Common myeloid progenitor, CD34-positive (primary cell): ENCODE data around the gene LYPD6B.

Experiments used
- CTCF ChIA-PET: fragments of 350-600 bp; sonication (Branson Sonifier 250); formaldehyde crosslinking; loops from one replicate; lab custom pipeline; 2021; ENCODE audit warnings: antibody characterized with exemption; lab: Charles Lee
- POLR2A ChIA-PET: fragments of 350-600 bp; sonication (Branson Sonifier 250); formaldehyde crosslinking; loops from one replicate; lab custom pipeline; 2021; ENCODE audit warnings: antibody characterized with exemption; lab: Charles Lee
- DNase-seq, 3 donors: peaks; one replicate each; pipeline versions ENCODE4 v3.0.0 to v3.0.0-alpha.2; 2013
- H3K27ac ChIP-seq, 2 experiments: 1 replicate in 1 of 2; 2 replicates in 1 of 2; pipeline ENCODE4 v1.7.0; 2013; ENCODE audit warnings: inconsistent platforms in 2 of 2, low read length in 2 of 2, mild to moderate bottlenecking in 2 of 2, low read depth in 1 of 2, moderate library complexity in 1 of 2; ENCODE audit not compliant: severe bottlenecking in 2 of 2, insufficient read depth in 1 of 2, poor library complexity in 1 of 2
- H3K27me3 ChIP-seq, 5 experiments: replicated peaks in 2 of 5; 1 replicate in 3 of 5; 2 replicates in 2 of 5; pipeline versions ENCODE4 v1.6.1 to v1.7.0; 2013; ENCODE audit warnings: low read length in 4 of 5, mild to moderate bottlenecking in 2 of 5, moderate library complexity in 2 of 5, inconsistent platforms in 1 of 5; ENCODE audit not compliant: insufficient read depth in 5 of 5, control insufficient read depth in 4 of 5
- H3K36me3 ChIP-seq, 4 experiments: 1 replicate in 2 of 4; 2 replicates in 2 of 4; pipeline versions ENCODE4 v1.6.1 to v1.7.0; 2013; ENCODE audit warnings: low read length in 3 of 4, control low read depth in 1 of 4, mild to moderate bottlenecking in 1 of 4; ENCODE audit not compliant: control insufficient read depth in 4 of 4, insufficient read depth in 4 of 4
- H3K4me1 ChIP-seq, 4 experiments: 1 replicate in 3 of 4; 2 replicates in 1 of 4; pipeline versions ENCODE4 v1.6.1 to v1.7.1; 2013; ENCODE audit warnings: low read length in 3 of 4, mild to moderate bottlenecking in 3 of 4, control low read depth in 1 of 4, inconsistent platforms in 1 of 4, moderate library complexity in 1 of 4; ENCODE audit not compliant: control insufficient read depth in 4 of 4, insufficient read depth in 4 of 4; ENCODE audit errors: control extremely low read depth in 1 of 4
- H3K4me3 ChIP-seq, 7 experiments: 1 replicate in 4 of 7; 2 replicates in 3 of 7; pipeline versions ENCODE4 v1.5.1 to v1.7.0; 2013; ENCODE audit warnings: mild to moderate bottlenecking in 7 of 7, low read length in 6 of 7, moderate library complexity in 6 of 7, inconsistent platforms in 2 of 7, low read depth in 2 of 7, control low read depth in 1 of 7; ENCODE audit not compliant: insufficient read depth in 4 of 7, control insufficient read depth in 1 of 7; ENCODE audit errors: extremely low read depth in 1 of 7
- H3K9me3 ChIP-seq, 5 experiments: 1 replicate in 4 of 5; 2 replicates in 1 of 5; pipeline versions ENCODE4 v1.6.1 to v1.7.1; 2013; ENCODE audit warnings: low read length in 4 of 5, mild to moderate bottlenecking in 2 of 5, inconsistent platforms in 1 of 5, low read depth in 1 of 5, moderate library complexity in 1 of 5; ENCODE audit not compliant: control insufficient read depth in 4 of 5, insufficient read depth in 2 of 5; ENCODE audit errors: control extremely low read depth in 1 of 5
- WGBS: methylation state at CpG from one replicate; pipeline ENCODE4 v1.1.5; 2013; ENCODE audit not compliant: insufficient coverage; 5-methylcytosine and 5-hydroxymethylcytosine counted together

The LYPD6B gene

DNA sequence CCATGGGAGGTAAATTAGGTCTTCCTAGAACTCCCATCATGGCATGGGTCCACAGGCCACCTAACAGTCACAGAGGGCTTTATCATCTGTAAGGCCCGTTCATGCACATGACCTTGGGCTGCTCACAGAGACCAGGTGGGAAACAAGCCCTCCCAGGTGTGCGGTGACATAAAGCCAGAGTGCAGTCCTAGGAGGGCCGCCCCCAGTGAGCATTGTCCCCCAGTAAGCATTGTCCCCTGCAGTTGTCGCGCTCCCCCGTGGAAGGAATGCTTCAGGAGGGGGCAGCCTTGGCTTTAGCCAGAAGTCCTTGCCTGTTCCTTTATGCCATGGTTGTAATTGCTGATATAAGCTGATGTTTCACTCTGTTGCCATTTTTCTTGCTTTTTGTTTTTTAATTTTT lies 41.7 kb upstream of the LYPD6B start:
- Histone ChIP-seq H3K4me3 (no peak overlapping the region), H3K36me3 (no peaks in the 10 kb centered on the region), H3K27me3 (peaks cover 0 to 6% (median 0%) of the 10 kb centered on the region in 5 experiments), H3K4me1 (peaks cover 0 to 2% (median 0%) of the 10 kb centered on the region in 4 experiments), H3K27ac (no peak overlapping the region), H3K9me3 (no peaks in the 10 kb centered on the region)
- CTCF ChIA-PET = no interaction called here
- no peak for DNase-seq
- WGBS = 100% methylated on average over 6 of the region's 6 CpGs
- POLR2A ChIA-PET = no interaction called here

DNA sequence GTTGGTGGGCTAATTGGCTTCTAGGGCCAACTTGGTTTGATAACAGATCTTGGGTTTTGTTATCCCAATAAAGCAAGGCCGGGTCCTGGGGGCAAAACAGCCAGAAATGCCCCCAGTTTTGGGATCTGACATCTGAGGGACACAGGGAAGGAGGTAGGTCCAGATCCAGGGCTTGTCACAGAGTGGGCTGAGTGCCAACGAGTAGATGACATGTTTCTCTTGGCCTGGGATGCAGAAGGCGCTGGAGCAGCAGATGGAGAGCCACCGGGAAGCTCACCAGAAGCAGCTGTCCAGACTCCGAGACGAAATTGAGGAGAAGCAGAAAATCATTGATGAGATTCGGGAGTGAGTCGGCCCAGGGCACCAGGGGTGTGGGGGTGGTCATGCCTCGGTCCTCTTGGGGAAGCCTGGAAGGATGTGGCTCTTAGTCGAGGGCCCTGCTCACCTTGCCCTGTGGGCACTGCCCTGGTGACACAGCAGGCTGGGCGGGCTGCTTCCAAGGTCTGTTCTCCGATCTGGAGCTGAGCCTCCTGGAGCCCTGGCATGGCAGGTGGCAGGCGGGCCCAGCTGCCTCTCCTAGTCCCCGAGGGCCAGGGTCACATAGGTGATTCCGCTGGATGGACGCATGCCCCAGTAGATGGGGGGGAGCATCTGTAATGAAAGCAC lies 40.2 kb upstream of the LYPD6B start:
- WGBS = 95% methylated on average over 10 of the region's 16 CpGs
- POLR2A ChIA-PET = no interaction called here
- no peak for DNase-seq
- Histone ChIP-seq H3K27me3 (peaks cover 0 to 6% (median 0%) of the 10 kb centered on the region in 5 experiments), H3K27ac (no peak overlapping the region), H3K4me1 (peaks cover 0 to 2% (median 0%) of the 10 kb centered on the region in 4 experiments), H3K36me3 (no peaks in the 10 kb centered on the region), H3K9me3 (no peaks in the 10 kb centered on the region), H3K4me3 (no peak overlapping the region)
- CTCF ChIA-PET = interaction anchor here (0.6 kb wide), 1 partner anchor 16 kb away, joined by 3 read pairs; no protein-coding TSS in a partner anchor

DNA sequence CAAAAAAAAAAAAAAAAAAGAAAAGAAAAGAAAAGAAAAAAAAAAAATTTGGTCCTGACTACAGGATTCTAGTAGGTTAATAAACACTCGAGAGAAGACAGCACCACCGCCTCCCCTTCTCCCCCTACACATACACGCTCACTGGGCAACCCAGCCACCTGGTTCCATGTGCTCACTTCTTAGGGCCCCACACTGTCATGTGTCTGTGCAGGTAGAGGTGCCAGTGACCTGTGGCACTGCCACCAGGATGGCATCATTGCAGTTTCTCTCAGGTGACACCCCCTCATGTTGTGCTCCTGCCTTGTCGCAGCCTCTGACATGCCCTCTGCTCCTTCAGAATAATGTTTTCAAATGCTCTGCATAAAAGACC lies 39.7 kb upstream of the LYPD6B start:
- peaks cover 0 to 2% (median 0%) of the 10 kb centered on the region in 4 experiments for H3K4me1 ChIP-seq
- no peaks in the 10 kb centered on the region for H3K9me3 ChIP-seq
- H3K27me3 ChIP-seq = peaks cover 0 to 6% (median 0%) of the 10 kb centered on the region in 5 experiments
- no peak for DNase-seq
- ChIA-PET POLR2A (no interaction called here), CTCF (interaction anchor here (0.6 kb wide), 1 partner anchor 16 kb away, joined by 3 read pairs; no protein-coding TSS in a partner anchor)
- H3K27ac ChIP-seq = no peak overlapping the region
- H3K4me3 ChIP-seq = no peak overlapping the region
- no peaks in the 10 kb centered on the region for H3K36me3 ChIP-seq
- 100% methylated on average over 4 of the region's 4 CpGs for WGBS

DNA sequence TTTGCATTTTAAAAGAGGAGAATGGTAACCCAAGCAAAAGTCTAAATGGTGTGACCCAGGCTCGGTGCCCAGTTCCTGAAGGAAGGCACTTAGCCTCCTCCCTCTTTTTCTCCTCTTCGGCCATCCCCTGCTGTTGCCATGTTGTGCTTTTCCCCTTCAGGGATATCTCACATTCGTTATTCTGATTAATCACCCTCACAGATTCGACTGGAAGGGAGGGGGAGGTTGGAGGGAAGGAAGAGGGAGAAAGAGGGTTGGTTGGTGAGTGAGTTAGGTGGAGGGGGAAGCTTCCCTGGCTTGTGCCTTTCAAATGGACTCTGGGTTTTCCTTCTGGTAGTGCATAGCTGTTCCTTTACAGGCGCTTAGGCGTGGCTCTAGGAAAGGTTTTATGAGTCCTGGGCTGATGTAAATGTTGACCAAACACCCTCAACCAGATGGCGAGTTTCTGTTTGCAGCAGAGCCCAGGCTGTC lies 39.0 kb upstream of the LYPD6B start:
- Histone ChIP-seq H3K4me1 (peaks cover 0 to 2% (median 0%) of the 10 kb centered on the region in 4 experiments), H3K9me3 (no peaks in the 10 kb centered on the region), H3K27ac (no peak overlapping the region), H3K4me3 (no peak overlapping the region), H3K27me3 (peaks cover 0 to 6% (median 0%) of the 10 kb centered on the region in 5 experiments), H3K36me3 (no peaks in the 10 kb centered on the region)
- 79% methylated on average over 4 of the region's 7 CpGs for WGBS
- DNase-seq = no peak
- POLR2A ChIA-PET = no interaction called here
- CTCF ChIA-PET = interaction anchor here (0.6 kb wide), 1 partner anchor 9 kb away, joined by 3 read pairs; no protein-coding TSS in a partner anchor

DNA sequence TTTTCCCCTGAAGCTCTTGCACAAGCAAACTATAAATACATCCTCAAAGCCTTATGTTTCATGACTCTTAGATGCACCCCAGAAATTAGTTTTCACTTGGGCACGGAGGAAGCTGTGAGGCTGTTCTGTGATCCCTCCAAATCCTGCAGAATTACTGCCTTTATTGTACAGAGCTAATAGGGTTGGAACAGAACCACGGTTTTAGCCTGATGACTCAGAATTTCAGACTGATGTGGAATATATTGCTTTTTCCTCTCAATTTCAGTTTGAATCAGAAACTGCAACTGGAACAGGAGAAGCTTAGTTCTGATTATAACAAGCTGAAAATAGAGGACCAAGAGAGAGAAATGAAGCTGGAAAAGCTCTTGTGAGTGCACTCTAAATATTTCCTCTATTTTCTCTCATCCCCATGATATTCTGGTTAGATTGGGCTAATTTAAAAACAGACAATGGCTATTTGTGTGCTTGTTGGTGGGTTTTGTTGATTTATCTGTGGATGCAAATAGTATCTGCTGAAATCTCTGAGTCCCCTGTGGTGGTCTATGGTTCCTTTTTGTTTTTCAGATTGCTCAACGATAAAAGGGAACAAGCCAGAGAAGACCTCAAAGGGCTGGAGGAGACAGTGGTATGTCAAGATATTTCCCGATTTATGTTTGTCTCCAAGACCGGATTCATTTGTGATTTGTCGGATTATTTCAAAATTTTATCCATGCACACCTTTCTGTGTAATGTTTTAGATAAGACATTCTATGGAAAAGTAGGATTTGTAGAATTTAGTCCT lies 38.2 kb upstream of the LYPD6B start:
- 61% methylated on average over 2 of the region's 6 CpGs for WGBS
- DNase-seq = no peak
- ChIA-PET POLR2A (no interaction called here), CTCF (interaction anchor here (0.6 to 2.4 kb wide), 2 partner anchors 10 to 17 kb away, joined by 3 to 9 read pairs; no protein-coding TSS in a partner anchor)
- no peak overlapping the region for H3K27ac ChIP-seq
- peaks cover 0 to 6% (median 0%) of the 10 kb centered on the region in 5 experiments for H3K27me3 ChIP-seq
- no peaks in the 10 kb centered on the region for H3K36me3 ChIP-seq
- H3K4me1 ChIP-seq = no peaks in the 10 kb centered on the region
- H3K9me3 ChIP-seq = no peaks in the 10 kb centered on the region
- no peak overlapping the region for H3K4me3 ChIP-seq

DNA sequence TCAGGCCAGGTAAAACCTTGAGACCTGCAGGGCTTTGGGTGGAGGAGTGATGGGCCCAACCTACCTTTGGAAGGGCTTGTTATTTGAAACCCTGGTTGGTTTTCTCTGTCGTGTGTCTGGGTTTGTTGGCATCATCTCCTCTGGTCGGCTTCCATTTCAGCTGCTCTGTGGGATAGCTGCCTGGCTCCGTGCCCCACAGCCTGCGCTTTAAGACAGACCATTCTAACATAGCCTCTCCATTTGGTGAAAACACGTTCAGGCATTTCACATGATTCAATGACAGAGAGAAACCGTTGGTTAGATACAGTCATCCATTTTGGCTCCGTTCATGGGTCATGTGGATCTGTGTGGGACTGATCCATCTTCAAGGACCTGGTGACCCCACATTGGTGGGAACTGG lies 37.0 kb upstream of the LYPD6B start:
- H3K9me3 ChIP-seq = no peaks in the 10 kb centered on the region
- POLR2A ChIA-PET = no interaction called here
- no peak overlapping the region for H3K4me3 ChIP-seq
- CTCF ChIA-PET = interaction anchor here (2.4 kb wide), 1 partner anchor 16 kb away, joined by 9 read pairs; no protein-coding TSS in a partner anchor
- H3K27ac ChIP-seq = no peak overlapping the region
- peaks cover 0 to 6% (median 0%) of the 10 kb centered on the region in 5 experiments for H3K27me3 ChIP-seq
- H3K4me1 ChIP-seq = no peaks in the 10 kb centered on the region
- H3K36me3 ChIP-seq = no peaks in the 10 kb centered on the region
- 93% methylated on average over 6 of the region's 7 CpGs for whole genome bisulfite sequencing
- DNase-seq = no peak
